ENCODE measurements around the gene PCDHGB7.

GRCh38 chr5:141393267-141393666, 24.2 kb upstream of the PCDHGB7 start:
- no peak for TF ChIP-seq POLR2A (IDR thresholded peaks at IDR 0.05)
- no peak for TF ChIP-seq CTCF (IDR thresholded peaks at IDR 0.05)

All from breast epithelium (tissue), 3 donors.